A549 (cell line): ENCODE results near the gene SH2D2A.

Experiments used
- CEBPB ChIP-seq, 2 experiments: fragments of >200 bp in 1 of 2; sonication (Bioruptor Twin) in 1 of 2; formaldehyde crosslinking in 1 of 2; IDR thresholded peaks; 2 replicates each; pipeline ENCODE4 v1.6.1; 2012 to 2016
- EP300 ChIP-seq, 2 experiments: fragments of >200 bp; sonication (Bioruptor Twin); formaldehyde crosslinking; IDR thresholded peaks; 2 replicates in 1 of 2; 3 replicates in 1 of 2; pipeline ENCODE4 v1.6.1; 2016 to 2017
- HES2 ChIP-seq: fragments of >200 bp; sonication (Bioruptor Twin); formaldehyde crosslinking; IDR thresholded peaks from 2 replicates; pipeline ENCODE4 v1.6.1; 2016
- POLR2A ChIP-seq: IDR thresholded peaks from 2 replicates; pipeline ENCODE4 v1.6.1; 2012; ENCODE audit warnings: mild to moderate bottlenecking, low read length
- TF ChIP-seq, protein P1 (sequence below): fragments of 450-650 bp; IDR thresholded peaks from 2 replicates; pipeline ENCODE4 v1.6.1; 2014; ENCODE audit warnings: antibody characterized with exemption

- TF ChIP-seq HES2 (no peak), POLR2A (no peak), EP300 (IDR thresholded peaks at IDR 0.05) (no peak), CEBPB (IDR thresholded peaks at IDR 0.05) (no peak)
- TF ChIP-seq, protein P1, sequence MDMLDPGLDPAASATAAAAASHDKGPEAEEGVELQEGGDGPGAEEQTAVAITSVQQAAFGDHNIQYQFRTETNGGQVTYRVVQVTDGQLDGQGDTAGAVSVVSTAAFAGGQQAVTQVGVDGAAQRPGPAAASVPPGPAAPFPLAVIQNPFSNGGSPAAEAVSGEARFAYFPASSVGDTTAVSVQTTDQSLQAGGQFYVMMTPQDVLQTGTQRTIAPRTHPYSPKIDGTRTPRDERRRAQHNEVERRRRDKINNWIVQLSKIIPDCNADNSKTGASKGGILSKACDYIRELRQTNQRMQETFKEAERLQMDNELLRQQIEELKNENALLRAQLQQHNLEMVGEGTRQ: no peak
Measured at GRCh38 chr1:156802421-156802935, 14.2 kb downstream of the SH2D2A start.
